Gastroesophageal sphincter (tissue), 4 donors: Measurements from ENCODE around the gene DSE. TPM values are rescaled to one million over a fixed set of nuclear protein-coding genes. Genes with fewer than 3 reads are reported as not detected.

Source experiments
- ATAC-seq: fragments of 150-250 bp; one replicate; pipeline ENCODE4 v1.9.1; 2016; ENCODE audit warnings: mild to moderate bottlenecking, moderate library complexity
- H3K27ac ChIP-seq, 4 donors: fragments of 200-600 bp; sonication (generic) in 3 of 4; 1 replicate in 3 of 4; 2 replicates in 1 of 4; pipeline ENCODE4 v1.5.1; 2016 to 2019
- H3K27me3 ChIP-seq: fragments of 200-600 bp; sonication (generic); one replicate; pipeline ENCODE4 v1.5.1; 2019
- H3K36me3 ChIP-seq, 2 donors: fragments of 200-600 bp; sonication (generic); one replicate each; pipeline ENCODE4 v1.5.1; 2019; ENCODE audit warnings: control low read depth in 1 of 2
- H3K4me1 ChIP-seq, 3 donors: fragments of 200-600 bp; sonication (generic); 1 replicate in 2 of 3; 2 replicates in 1 of 3; pipeline ENCODE4 v1.5.1; 2016 to 2019; ENCODE audit warnings: control low read depth in 2 of 3
- H3K4me3 ChIP-seq, 2 donors: fragments of 200-600 bp; sonication (generic); one replicate each; pipeline ENCODE4 v1.5.1; 2019; ENCODE audit warnings: mild to moderate bottlenecking in 1 of 2, moderate library complexity in 1 of 2
- H3K9me3 ChIP-seq, 3 donors: fragments of 200-600 bp; sonication (generic); one replicate each; pipeline ENCODE4 v1.5.1; 2017 to 2019; ENCODE audit warnings: control low read depth in 2 of 3
- EP300 ChIP-seq: sonication (generic); formaldehyde crosslinking; IDR thresholded peaks from one replicate; pipeline ENCODE4 v1.6.1; 2017; ENCODE audit warnings: antibody characterized with exemption, mild to moderate bottlenecking
- POLR2A ChIP-seq, 2 donors: fragments of 450-650 bp; IDR thresholded peaks; one replicate each; pipeline ENCODE4 v1.6.1; 2017; ENCODE audit warnings: antibody characterized with exemption in 2 of 2, mild to moderate bottlenecking in 2 of 2, moderate library complexity in 1 of 2
- POLR2AphosphoS5 ChIP-seq: sonication (generic); formaldehyde crosslinking; IDR thresholded peaks from one replicate; pipeline ENCODE4 v1.6.1; 2017; ENCODE audit warnings: antibody characterized with exemption
- WGBS, 2 donors: methylation state at CpG; one replicate each; pipeline ENCODE4 v1.1.5; 2018; ENCODE audit warnings: low coverage in 1 of 2; 5-methylcytosine and 5-hydroxymethylcytosine counted together
- total RNA-seq, 4 donors: library from RNA; depleted of rRNA; stranded (reverse); fragments of >200 nt; gene quantifications; one replicate each; pipeline ENCODE4 v1.1.0, GENCODE V29; 2016
- TF ChIP-seq, protein P1 (sequence below), 4 experiments: fragments of 200-600 bp in 2 of 4; fragments of 450-650 bp in 2 of 4; sonication (generic) in 1 of 4; IDR thresholded peaks; one replicate each; pipeline ENCODE4 v1.5.1; 2017 to 2019; ENCODE audit warnings: antibody characterized with exemption in 4 of 4, mild to moderate bottlenecking in 2 of 4, moderate library complexity in 2 of 4

The DSE gene
- total RNA-seq, 4 donors from 2014 or later, result 26.3 to 45.4 (median 36.3) TPM

DNA sequence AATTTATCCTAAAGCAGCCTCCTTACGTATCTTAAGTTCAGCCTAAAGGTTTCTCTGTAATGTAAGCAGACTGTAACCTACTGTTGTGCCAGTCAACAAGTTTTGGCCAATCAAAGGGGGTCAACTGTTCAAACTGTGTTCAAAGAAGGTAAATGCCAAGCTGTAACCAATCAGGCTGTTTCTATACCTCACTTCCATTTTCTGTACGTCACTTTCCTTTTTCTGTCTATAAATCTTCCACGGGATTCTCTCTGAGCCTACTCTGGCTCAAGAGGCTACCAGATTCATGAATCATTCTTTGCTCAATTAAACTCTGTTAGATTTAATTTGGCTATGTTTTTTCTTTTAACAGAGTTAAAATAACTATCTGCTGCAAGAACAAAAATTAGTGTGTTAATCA is 85.4 kb downstream of the DSE start:
- Histone ChIP-seq H3K4me3 (no peak overlapping the region), H3K27me3 (no peaks in the 10 kb centered on the region), H3K27ac (no peak overlapping the region), H3K9me3 (no peaks in the 10 kb centered on the region), H3K36me3 (no peaks in the 10 kb centered on the region), H3K4me1 (no peaks in the 10 kb centered on the region)
- WGBS, 2 donors, result 84 to 85% methylated on average over 3 of the region's 3 CpGs
- ATAC-seq, result no peak
- TF ChIP-seq POLR2AphosphoS5 (no peak), EP300 (no peak), POLR2A (IDR thresholded peaks at IDR 0.05) (no peak)
- TF ChIP-seq, protein P1, sequence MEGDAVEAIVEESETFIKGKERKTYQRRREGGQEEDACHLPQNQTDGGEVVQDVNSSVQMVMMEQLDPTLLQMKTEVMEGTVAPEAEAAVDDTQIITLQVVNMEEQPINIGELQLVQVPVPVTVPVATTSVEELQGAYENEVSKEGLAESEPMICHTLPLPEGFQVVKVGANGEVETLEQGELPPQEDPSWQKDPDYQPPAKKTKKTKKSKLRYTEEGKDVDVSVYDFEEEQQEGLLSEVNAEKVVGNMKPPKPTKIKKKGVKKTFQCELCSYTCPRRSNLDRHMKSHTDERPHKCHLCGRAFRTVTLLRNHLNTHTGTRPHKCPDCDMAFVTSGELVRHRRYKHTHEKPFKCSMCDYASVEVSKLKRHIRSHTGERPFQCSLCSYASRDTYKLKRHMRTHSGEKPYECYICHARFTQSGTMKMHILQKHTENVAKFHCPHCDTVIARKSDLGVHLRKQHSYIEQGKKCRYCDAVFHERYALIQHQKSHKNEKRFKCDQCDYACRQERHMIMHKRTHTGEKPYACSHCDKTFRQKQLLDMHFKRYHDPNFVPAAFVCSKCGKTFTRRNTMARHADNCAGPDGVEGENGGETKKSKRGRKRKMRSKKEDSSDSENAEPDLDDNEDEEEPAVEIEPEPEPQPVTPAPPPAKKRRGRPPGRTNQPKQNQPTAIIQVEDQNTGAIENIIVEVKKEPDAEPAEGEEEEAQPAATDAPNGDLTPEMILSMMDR (IDR thresholded peaks at IDR 0.05), result no peak

DNA sequence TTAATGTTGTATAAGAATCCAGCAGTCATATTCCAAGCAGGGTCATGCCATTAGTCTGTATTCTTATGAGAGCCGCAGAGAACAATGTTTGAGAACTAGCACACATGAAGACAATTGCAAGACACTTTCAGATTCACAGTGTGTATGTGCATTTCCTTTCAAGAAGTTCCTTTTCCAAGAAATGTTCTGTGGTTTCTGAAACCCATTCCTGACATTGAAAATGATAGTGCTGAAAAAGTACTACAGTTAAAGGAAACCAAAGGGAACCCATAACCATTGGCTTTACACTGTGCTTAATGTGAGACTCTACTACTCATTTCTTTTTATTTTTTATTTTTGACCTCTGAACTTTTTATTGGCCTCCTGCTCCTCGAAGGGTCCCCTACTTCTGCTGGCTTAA is 86.2 kb downstream of the DSE start:
- H3K4me3 ChIP-seq, result no peak overlapping the region
- H3K27ac ChIP-seq, result no peak overlapping the region
- no peak for ATAC-seq
- peaks cover 6% of the 10 kb centered on the region for H3K27me3 ChIP-seq
- H3K36me3 ChIP-seq, result no peaks in the 10 kb centered on the region
- 76 to 83% methylated on average over 2 of the region's 2 CpGs for WGBS, 2 donors
- TF ChIP-seq POLR2A (IDR thresholded peaks at IDR 0.05) (no peak), POLR2AphosphoS5 (no peak), EP300 (no peak)
- TF ChIP-seq, protein P1 (IDR thresholded peaks at IDR 0.05), result no peak
- peaks cover 0 to 6% (median 0%) of the 10 kb centered on the region in 3 donors for H3K4me1 ChIP-seq
- H3K9me3 ChIP-seq, result no peaks in the 10 kb centered on the region

DNA sequence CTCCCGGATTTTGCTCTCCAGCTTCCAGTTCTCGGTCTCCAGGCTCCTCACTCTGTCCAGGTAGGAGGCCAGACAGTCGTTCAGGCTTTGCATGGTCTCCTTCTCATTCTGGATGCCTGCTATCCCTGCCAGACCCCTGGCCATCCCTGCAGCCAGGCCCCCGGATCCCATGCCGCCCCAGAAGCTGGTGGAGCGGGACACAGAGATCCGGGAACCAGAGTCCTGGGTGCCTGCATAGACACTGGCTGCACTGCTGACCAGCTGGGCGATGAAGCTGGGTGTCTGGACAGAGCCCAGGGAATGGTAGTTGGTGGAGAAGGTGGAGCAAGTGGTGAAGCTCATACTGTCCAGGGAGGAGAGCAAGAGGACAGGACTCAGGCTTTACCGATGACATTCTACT is 87.5 kb downstream of the DSE start:
- Histone ChIP-seq H3K27ac (no peak overlapping the region), H3K27me3 (peaks cover 19% of the 10 kb centered on the region), H3K9me3 (no peaks in the 10 kb centered on the region), H3K36me3 (no peaks in the 10 kb centered on the region), H3K4me3 (no peak overlapping the region), H3K4me1 (peaks cover 0 to 13% (median 0%) of the 10 kb centered on the region in 3 donors)
- no peak for ATAC-seq
- WGBS, 2 donors, result 89 to 100% methylated on average over 1 to 4 of the region's 9 CpGs
- TF ChIP-seq EP300 (no peak), POLR2A (IDR thresholded peaks at IDR 0.05) (no peak), POLR2AphosphoS5 (no peak)
- TF ChIP-seq, protein P1 (IDR thresholded peaks at IDR 0.05), result no peak

DNA sequence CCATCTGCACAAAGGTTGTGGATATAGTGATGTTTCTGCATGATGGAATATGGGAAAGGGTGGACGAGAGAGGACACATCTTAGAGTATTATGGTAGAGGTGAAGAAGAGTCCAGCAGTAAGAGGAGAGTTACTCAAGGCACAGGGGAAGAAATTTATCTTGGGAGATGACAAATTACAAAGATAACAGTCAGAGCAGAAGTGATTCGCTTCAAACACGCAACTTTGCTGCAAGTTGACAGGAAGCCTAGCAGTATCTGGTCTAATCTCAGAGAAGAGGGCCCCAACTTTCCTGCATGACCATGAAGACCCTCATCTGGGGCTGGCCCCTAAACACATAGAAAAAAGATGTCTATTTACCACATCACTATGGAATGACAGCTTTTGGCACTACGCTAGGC is 89.2 kb downstream of the DSE start:
- Histone ChIP-seq H3K4me1 (peaks cover 0 to 13% (median 0%) of the 10 kb centered on the region in 3 donors), H3K27ac (no peak overlapping the region), H3K27me3 (peaks cover 19% of the 10 kb centered on the region), H3K9me3 (no peaks in the 10 kb centered on the region), H3K4me3 (no peak overlapping the region), H3K36me3 (no peaks in the 10 kb centered on the region)
- WGBS, 2 donors, result 79 to 82% methylated on average over 4 of the region's 4 CpGs
- TF ChIP-seq, protein P1 (IDR thresholded peaks at IDR 0.05), result no peak
- TF ChIP-seq EP300, result no peak
- no peak for TF ChIP-seq POLR2AphosphoS5
- no peak for TF ChIP-seq POLR2A (IDR thresholded peaks at IDR 0.05)
- no peak for ATAC-seq

DNA sequence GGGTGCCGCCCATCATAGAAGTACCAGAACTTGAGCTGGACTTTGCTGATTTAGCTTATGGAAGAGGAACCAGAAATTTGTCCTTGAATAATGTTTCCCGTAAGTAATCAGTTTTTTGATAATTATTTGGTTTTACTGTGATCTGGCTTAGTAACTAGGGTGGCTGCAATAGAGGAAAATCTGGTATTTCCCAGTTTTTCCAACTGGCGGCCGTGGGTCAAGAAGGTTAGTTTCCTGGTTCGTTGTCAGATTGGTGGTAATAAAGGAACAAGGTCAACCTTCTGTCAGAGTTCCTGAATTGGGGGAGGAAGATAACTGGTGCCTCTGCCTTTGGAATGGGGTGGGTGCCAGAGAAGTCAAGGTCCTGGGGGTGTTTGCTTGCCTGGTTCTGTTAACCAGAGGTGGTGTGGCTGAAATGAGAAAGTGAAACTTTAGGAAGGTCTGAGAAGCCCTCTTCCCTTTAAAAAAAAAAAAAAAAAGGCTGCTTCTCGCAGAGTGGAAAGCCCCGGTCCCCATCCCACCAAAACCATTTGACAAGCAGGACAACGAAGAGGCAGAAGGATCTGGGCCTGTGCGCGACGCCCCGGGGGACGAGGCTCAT is 90.7 kb downstream of the DSE start, which contains the start of gene CALHM6:
Gene CALHM6 (plus strand): TSS at position 45 of the 601 bp plus-strand sequence. CDS start 555 bp downstream, at position 600.
- H3K9me3 ChIP-seq, result no peaks in the 10 kb centered on the region
- peak within 1 kb of the TSS in 2 of 4 donors; percentile 11 to 50 for H3K27ac ChIP-seq
- no peaks in the 10 kb centered on the region for H3K36me3 ChIP-seq
- H3K4me1 ChIP-seq, result peaks cover 0 to 13% (median 0%) of the 10 kb centered on the region in 3 donors
- peaks cover 19% of the 10 kb centered on the region for H3K27me3 ChIP-seq
- peak within 1 kb of the TSS; percentile 25 to 55 for H3K4me3 ChIP-seq
- no peak for ATAC-seq
- WGBS, 2 donors, result 40 to 89% methylated on average over 5 to 10 of the region's 13 CpGs
- TF ChIP-seq, protein P1 (IDR thresholded peaks at IDR 0.05), result no peak
- TF ChIP-seq POLR2AphosphoS5 (no peak), EP300 (no peak), POLR2A (IDR thresholded peaks at IDR 0.05) (no peak)
